GM12878 (cell line): Measurements from ENCODE around the gene ZSWIM7. TPM values are rescaled to one million over a fixed set of nuclear protein-coding genes. Genes with fewer than 3 reads are reported as not detected.

ENCODE experiments used
- CEBPB ChIP-seq, 2 experiments: fragments of 150-350 bp in 1 of 2; IDR thresholded peaks; 2 replicates each; pipeline ENCODE4 v1.6.1; 2012 to 2014; ENCODE audit warnings: low read depth in 2 of 2, low read length in 2 of 2, borderline replicate concordance in 1 of 2, inconsistent platforms in 1 of 2
- DPF2 ChIP-seq: fragments of 450-650 bp; IDR thresholded peaks from 2 replicates; pipeline ENCODE4 v1.6.1; 2017; ENCODE audit warnings: mild to moderate bottlenecking
- KAT2A ChIP-seq: conservative IDR thresholded peaks from 2 replicates; pipeline ENCODE4 v1.6.1; 2011; ENCODE audit warnings: low read depth, low read length; ENCODE audit not compliant: control insufficient read depth
- PAX5 ChIP-seq: IDR thresholded peaks from 2 replicates; pipeline ENCODE4 v1.6.1; 2011; ENCODE audit warnings: low read depth, low read length, borderline replicate concordance
- PBX3 ChIP-seq: IDR thresholded peaks from 2 replicates; pipeline ENCODE4 v1.6.1; 2011; ENCODE audit warnings: mild to moderate bottlenecking, low read depth, low read length, moderate library complexity; ENCODE audit not compliant: insufficient replicate concordance
- RAD21 ChIP-seq: IDR thresholded peaks from 2 replicates; pipeline ENCODE4 v1.6.1; 2011; ENCODE audit warnings: mild to moderate bottlenecking, low read depth, low read length, moderate library complexity; ENCODE audit not compliant: insufficient read depth
- RB1 ChIP-seq: fragments of 450-650 bp; formaldehyde crosslinking; IDR thresholded peaks from 2 replicates; pipeline ENCODE4 v1.6.1; 2017; ENCODE audit warnings: mild to moderate bottlenecking, borderline replicate concordance
- TCF3 ChIP-seq: IDR thresholded peaks from 2 replicates; pipeline ENCODE4 v1.6.1; 2012; ENCODE audit warnings: low read depth, mild to moderate bottlenecking, low read length, borderline replicate concordance; ENCODE audit not compliant: insufficient read depth
- polyA plus RNA-seq, 11 experiments: library from polyadenylated mRNA; depleted of rRNA in 4 of 11; unstranded in 6 of 11; stranded (reverse) in 5 of 11; fragments of >200 nt; fragmentation: Nextera tagmentation in 4 of 11; fragmentation: Illumina TruSeq in 1 of 11; extraction: Ambion mirVana in 4 of 11; extraction: Trizol in 1 of 11; gene quantifications; 1 replicate in 1 of 11; 2 replicates in 10 of 11; pipeline versions ENCODE4 v1.2.1 to v1.2.3, GENCODE V29; 2011 to 2016; ENCODE audit warnings: inconsistent platforms in 2 of 11, missing spikeins in 2 of 11, low read depth in 1 of 11
- total RNA-seq, 4 experiments: library from RNA; depleted of rRNA in 3 of 4; stranded (reverse); fragments of >200 nt in 3 of 4; fragmentation: Illumina TruSeq in 1 of 4; extraction: Trizol in 1 of 4; gene quantifications; 2 replicates each; pipeline versions ENCODE4 v1.2.1 to v1.2.3, GENCODE V29; 2013 to 2021
- TF ChIP-seq, protein P1 (sequence below): fragments of 450-650 bp; IDR thresholded peaks from 2 replicates; pipeline ENCODE4 v1.6.1; 2017; ENCODE audit warnings: mild to moderate bottlenecking, moderate library complexity

The ZSWIM7 gene
- total and polyA plus RNA-seq, 10 of the 15 experiments (the other 5 are each of a cell fraction or from before 2014, with no cell fraction given): 7.0 to 26.6 (median 9.9) TPM

DNA sequence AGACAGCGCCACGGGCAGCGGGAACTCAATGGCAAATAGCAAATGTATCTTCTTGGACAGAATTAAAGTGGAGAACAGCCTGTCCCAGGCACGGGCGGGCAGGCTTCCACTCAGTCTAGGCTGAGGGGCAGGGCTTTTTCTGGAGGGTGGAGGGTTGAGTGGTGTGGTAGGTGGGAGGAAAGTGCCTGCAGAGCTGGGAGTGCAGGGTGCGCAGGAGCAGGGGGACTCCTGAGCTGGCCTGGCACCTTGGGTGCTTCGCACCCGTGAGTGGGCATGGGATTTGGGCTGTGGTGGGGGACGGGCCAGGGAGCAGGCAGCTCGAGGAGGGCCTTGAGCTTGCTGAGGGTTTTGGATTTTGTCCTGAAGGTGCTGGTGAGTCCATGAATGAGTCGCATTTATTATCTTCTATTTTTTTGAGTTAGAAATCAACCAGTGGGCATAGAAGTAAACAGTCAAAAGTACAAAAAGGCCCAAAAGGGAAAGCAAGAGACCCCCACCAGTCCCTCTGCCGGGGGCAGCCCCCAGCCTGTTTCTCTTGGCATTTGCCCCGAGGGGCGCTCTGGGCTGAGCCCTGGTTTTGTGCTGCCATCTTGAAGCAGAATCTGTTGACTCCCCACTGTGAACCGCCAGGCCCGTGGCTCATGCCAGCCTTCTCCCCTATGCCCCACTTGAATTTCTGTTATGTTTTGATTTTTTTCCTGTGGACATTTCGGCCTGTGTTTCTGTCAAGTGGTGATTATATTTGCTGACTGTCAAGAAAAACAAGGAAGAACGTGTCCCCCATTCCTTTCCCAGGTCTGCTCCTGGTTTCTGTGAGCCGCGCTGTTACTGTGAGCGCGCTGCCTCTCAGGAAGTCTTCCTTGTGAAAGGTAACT lies 46.4 kb downstream of the ZSWIM7 start (continued):
- TF ChIP-seq, protein P1, sequence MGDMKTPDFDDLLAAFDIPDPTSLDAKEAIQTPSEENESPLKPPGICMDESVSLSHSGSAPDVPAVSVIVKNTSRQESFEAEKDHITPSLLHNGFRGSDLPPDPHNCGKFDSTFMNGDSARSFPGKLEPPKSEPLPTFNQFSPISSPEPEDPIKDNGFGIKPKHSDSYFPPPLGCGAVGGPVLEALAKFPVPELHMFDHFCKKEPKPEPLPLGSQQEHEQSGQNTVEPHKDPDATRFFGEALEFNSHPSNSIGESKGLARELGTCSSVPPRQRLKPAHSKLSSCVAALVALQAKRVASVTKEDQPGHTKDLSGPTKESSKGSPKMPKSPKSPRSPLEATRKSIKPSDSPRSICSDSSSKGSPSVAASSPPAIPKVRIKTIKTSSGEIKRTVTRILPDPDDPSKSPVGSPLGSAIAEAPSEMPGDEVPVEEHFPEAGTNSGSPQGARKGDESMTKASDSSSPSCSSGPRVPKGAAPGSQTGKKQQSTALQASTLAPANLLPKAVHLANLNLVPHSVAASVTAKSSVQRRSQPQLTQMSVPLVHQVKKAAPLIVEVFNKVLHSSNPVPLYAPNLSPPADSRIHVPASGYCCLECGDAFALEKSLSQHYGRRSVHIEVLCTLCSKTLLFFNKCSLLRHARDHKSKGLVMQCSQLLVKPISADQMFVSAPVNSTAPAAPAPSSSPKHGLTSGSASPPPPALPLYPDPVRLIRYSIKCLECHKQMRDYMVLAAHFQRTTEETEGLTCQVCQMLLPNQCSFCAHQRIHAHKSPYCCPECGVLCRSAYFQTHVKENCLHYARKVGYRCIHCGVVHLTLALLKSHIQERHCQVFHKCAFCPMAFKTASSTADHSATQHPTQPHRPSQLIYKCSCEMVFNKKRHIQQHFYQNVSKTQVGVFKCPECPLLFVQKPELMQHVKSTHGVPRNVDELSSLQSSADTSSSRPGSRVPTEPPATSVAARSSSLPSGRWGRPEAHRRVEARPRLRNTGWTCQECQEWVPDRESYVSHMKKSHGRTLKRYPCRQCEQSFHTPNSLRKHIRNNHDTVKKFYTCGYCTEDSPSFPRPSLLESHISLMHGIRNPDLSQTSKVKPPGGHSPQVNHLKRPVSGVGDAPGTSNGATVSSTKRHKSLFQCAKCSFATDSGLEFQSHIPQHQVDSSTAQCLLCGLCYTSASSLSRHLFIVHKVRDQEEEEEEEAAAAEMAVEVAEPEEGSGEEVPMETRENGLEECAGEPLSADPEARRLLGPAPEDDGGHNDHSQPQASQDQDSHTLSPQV: no peak
- no peak for TF ChIP-seq CEBPB (IDR thresholded peaks at IDR 0.05; ENCODE audit: borderline replicate concordance in 1 of 2, low read depth in 2 of 2, low read length in 2 of 2)
- no peak for TF ChIP-seq DPF2
- no peak for TF ChIP-seq RAD21
- TF ChIP-seq TCF3: no peak
- no peak for TF ChIP-seq RB1
- TF ChIP-seq PBX3: no peak
- TF ChIP-seq KAT2A: no peak
- TF ChIP-seq PAX5: no peak
